GM23338 (cell line): ENCODE measurements around the gene ERLEC1. TPM values are rescaled to one million over a fixed set of nuclear protein-coding genes. Genes with fewer than 3 reads are reported as not detected.
A peak's percentile ranks its signal among the peaks of the same experiment; 100 is the strongest.

Experiments used
- ATAC-seq: fragments of 200-7000 bp; cut with Tn5 transposase; 3 replicates; pipeline ENCODE4 v1.9.1; 2020
- DNase-seq: peaks from one replicate; pipeline ENCODE4 v3.0.0-alpha.2; 2015; ENCODE audit warnings: low spot score
- H2AFZ ChIP-seq: fragments of 200-600 bp; sonication (generic); 2 replicates; pipeline ENCODE4 v1.8.0; 2016; ENCODE audit warnings: antibody characterized with exemption, mild to moderate bottlenecking, moderate library complexity
- H3F3A ChIP-seq: fragments of 200-600 bp; sonication (generic); replicated peaks from 2 replicates; pipeline ENCODE4 v1.8.0; 2017; ENCODE audit warnings: antibody characterized with exemption, mixed run types, low read depth
- H3K27ac ChIP-seq: fragments of 200-600 bp; sonication (generic); 2 replicates; pipeline ENCODE4 v1.6.1; 2016; ENCODE audit warnings: low read depth
- H3K27me3 ChIP-seq: fragments of 200-600 bp; sonication (generic); 2 replicates; pipeline ENCODE4 v1.8.0; 2016; ENCODE audit warnings: mild to moderate bottlenecking, mixed run types, moderate library complexity; ENCODE audit not compliant: insufficient read depth
- H3K36me3 ChIP-seq: fragments of 200-600 bp; sonication (generic); 2 replicates; pipeline ENCODE4 v1.8.0; 2016; ENCODE audit warnings: mild to moderate bottlenecking; ENCODE audit not compliant: insufficient read depth
- H3K4me1 ChIP-seq: fragments of 200-600 bp; sonication (generic); 2 replicates; pipeline ENCODE4 v1.8.0; 2016; ENCODE audit warnings: mild to moderate bottlenecking, moderate library complexity; ENCODE audit not compliant: insufficient read depth
- H3K4me2 ChIP-seq: fragments of 200-600 bp; sonication (generic); 2 replicates; pipeline ENCODE4 v1.7.1; 2017; ENCODE audit warnings: mixed run types
- H3K4me3 ChIP-seq: fragments of 200-600 bp; sonication (generic); 2 replicates; pipeline ENCODE4 v1.6.1; 2016; ENCODE audit warnings: mixed run types
- H3K79me2 ChIP-seq: fragments of 200-600 bp; sonication (generic); replicated peaks from 2 replicates; pipeline ENCODE4 v1.8.0; 2017; ENCODE audit warnings: mild to moderate bottlenecking; ENCODE audit not compliant: insufficient read depth
- H3K9me2 ChIP-seq: fragments of 200-600 bp; sonication (generic); 2 replicates; pipeline ENCODE4 v1.8.0; 2017; ENCODE audit not compliant: insufficient read depth
- H4K20me1 ChIP-seq: fragments of 200-600 bp; sonication (generic); replicated peaks from 2 replicates; pipeline ENCODE4 v1.8.0; 2017; ENCODE audit warnings: mild to moderate bottlenecking; ENCODE audit not compliant: insufficient read depth
- H3K27ac Mint-ChIP-seq: 2 replicates; pipeline ENCODE4 v1.8.0; 2020; ENCODE audit warnings: inconsistent platforms, mild to moderate bottlenecking, moderate library complexity, mixed read lengths
- H3K27me3 Mint-ChIP-seq: 3 replicates; pipeline ENCODE4 v1.8.0; 2022; ENCODE audit warnings: low read depth, mild to moderate bottlenecking, moderate library complexity, mixed read lengths, inconsistent platforms; ENCODE audit not compliant: insufficient read depth, poor library complexity
- H3K36me3 Mint-ChIP-seq: 3 replicates; pipeline ENCODE4 v1.8.0; 2021; ENCODE audit warnings: low read depth, mild to moderate bottlenecking, inconsistent platforms, moderate library complexity, mixed read lengths
- H3K4me1 Mint-ChIP-seq: 3 replicates; pipeline ENCODE4 v1.8.0; 2020; ENCODE audit warnings: mild to moderate bottlenecking, inconsistent platforms, mixed read lengths
- H3K4me3 Mint-ChIP-seq: 3 replicates; pipeline ENCODE4 v1.8.0; 2021; ENCODE audit warnings: moderate library complexity, mild to moderate bottlenecking, inconsistent platforms, mixed read lengths
- H3K9me3 Mint-ChIP-seq: 3 replicates; pipeline ENCODE4 v1.8.0; 2020; ENCODE audit warnings: moderate library complexity, mild to moderate bottlenecking, inconsistent platforms, mixed read lengths
- CREB1 ChIP-seq: fragments of 250-450 bp; sonication (Bioruptor Pico); IDR thresholded peaks from 2 replicates; pipeline ENCODE4 v1.5.0; 2020; ENCODE audit warnings: low read depth, mild to moderate bottlenecking, moderate library complexity
- CTCF ChIP-seq, 2 experiments: fragments of 200-600 bp in 1 of 2; sonication (generic) in 1 of 2; conservative IDR thresholded peaks; 2 replicates each; pipeline versions ENCODE4 v1.5.1 to v1.6.1; 2016 to 2017; ENCODE audit warnings: antibody characterized with exemption in 2 of 2, low read depth in 2 of 2, mild to moderate bottlenecking in 2 of 2, moderate library complexity in 1 of 2
- ETS1 ChIP-seq: IDR thresholded peaks from 2 replicates; pipeline ENCODE4 v1.6.1; 2016; ENCODE audit warnings: antibody characterized with exemption
- EZH2phosphoT487 ChIP-seq: fragments of 200-600 bp; sonication (generic); IDR thresholded peaks from one replicate; pipeline ENCODE4 v1.8.1; 2018; ENCODE audit warnings: antibody characterized with exemption; ENCODE audit not compliant: unreplicated experiment
- JUNB ChIP-seq: IDR thresholded peaks from one replicate; pipeline ENCODE4 v1.6.1; 2016; ENCODE audit warnings: antibody characterized with exemption; ENCODE audit not compliant: unreplicated experiment
- NANOG ChIP-seq: IDR thresholded peaks from 2 replicates; pipeline ENCODE4 v1.6.1; 2016; ENCODE audit warnings: antibody characterized with exemption, borderline replicate concordance
- POLR2AphosphoS5 ChIP-seq: IDR thresholded peaks from 2 replicates; pipeline ENCODE4 v1.6.1; 2016; ENCODE audit warnings: antibody characterized with exemption, low read depth
- REST ChIP-seq: IDR thresholded peaks from one replicate; pipeline ENCODE4 v1.6.1; 2018; ENCODE audit warnings: antibody characterized with exemption; ENCODE audit not compliant: unreplicated experiment
- STAT1 ChIP-seq: IDR thresholded peaks from one replicate; pipeline ENCODE4 v1.6.1; 2016; ENCODE audit warnings: antibody characterized with exemption; ENCODE audit not compliant: unreplicated experiment
- ZNF114 ChIP-seq: fragments of 250-450 bp; sonication (Bioruptor Pico); IDR thresholded peaks from 2 replicates; pipeline ENCODE4 v1.5.0; 2020; ENCODE audit warnings: mild to moderate bottlenecking, moderate library complexity
- ZNF331 ChIP-seq: fragments of 250-450 bp; sonication (Bioruptor Pico); IDR thresholded peaks from 2 replicates; pipeline ENCODE4 v1.5.0; 2020; ENCODE audit warnings: low read depth, mild to moderate bottlenecking, moderate library complexity
- ZNF462 ChIP-seq: fragments of 250-450 bp; sonication (Bioruptor Pico); IDR thresholded peaks from 2 replicates; pipeline ENCODE4 v1.5.0; 2020; ENCODE audit warnings: mild to moderate bottlenecking, moderate library complexity
- long read RNA-seq: library from polyadenylated mRNA; unstranded; transcript quantifications from one replicate; pipeline ENCODE4 v2.0.0, GENCODE V29; 2020; ENCODE audit not compliant: unreplicated experiment
- polyA plus RNA-seq: library from polyadenylated mRNA; unstranded; fragments of >200 nt; fragmentation: Nextera tagmentation; extraction: Ambion mirVana; gene quantifications from 2 replicates; pipeline ENCODE4 v1.2.1, GENCODE V29; 2016
- total RNA-seq: library from RNA; depleted of rRNA; stranded (reverse); fragments of >200 nt; shearing (Covaris generic); gene quantifications from 2 replicates; pipeline ENCODE4 v1.2.3, GENCODE V29; 2014; rRNA removed

The ERLEC1 gene
- total RNA-seq (22.7 and 35.0 TPM in 2 replicates), polyA plus RNA-seq (38.1 and 41.2 TPM in 2 replicates)
- long read RNA-seq, partial matches to known transcripts: 4 of 11 reads
- long read RNA-seq, other reads (novel, unspliced or antisense): 1 of 11 reads

GRCh38 chr2:53786705-53787613 is at the start of gene ERLEC1, which contains the start of gene ASB3:
Gene ERLEC1, plus strand, starts transcription at chr2:53787044. Its CDS starts 167 bp downstream, at chr2:53787211.
Gene ASB3, minus strand, starts transcription at chr2:53786953. Its CDS starts 21,381 bp downstream, at chr2:53765572.
- Histone ChIP-seq H3K79me2 (peaks cover 90% of the 10 kb centered on the region), H2AFZ (peak within 1 kb of the TSS; percentile 93), H3K4me1 (peaks cover 28% of the 10 kb centered on the region), H3K36me3 (no peaks in the 10 kb centered on the region), H3K27me3 (no peaks in the 10 kb centered on the region), H3K4me2 (peak within 1 kb of the TSS; percentile 99), H4K20me1 (peaks cover 11% of the 10 kb centered on the region; the same call in 1 of the 2 replicates), H3K9me2 (no peaks in the 10 kb centered on the region), H3K4me3 (peak within 1 kb of the TSS; percentile 96), H3F3A (peaks cover 5% of the 10 kb centered on the region; the same call in 1 of the 2 replicates), H3K27ac (peak within 1 kb of the TSS; percentile 99)
- Mint-ChIP-seq H3K27me3 (peaks cover 7% of the 10 kb centered on the region), H3K27ac (peak within 1 kb of the TSS; percentile 99), H3K4me3 (peak within 1 kb of the TSS; percentile 95), H3K9me3 (peaks cover 2% of the 10 kb centered on the region; the same call in 2 of the 3 replicates), H3K36me3 (peaks cover 5% of the 10 kb centered on the region), H3K4me1 (peaks cover 35% of the 10 kb centered on the region)
- peak; percentile 92 for ATAC-seq
- peak; percentile 97 for DNase-seq
- TF ChIP-seq JUNB: no peak
- no peak for TF ChIP-seq ZNF114
- peak; percentile 91 for TF ChIP-seq POLR2AphosphoS5
- TF ChIP-seq ETS1: peak; percentile 96
- TF ChIP-seq REST: peak; percentile 21
- no peak for TF ChIP-seq ZNF331
- no peak for TF ChIP-seq EZH2phosphoT487
- no peak for TF ChIP-seq STAT1
- TF ChIP-seq CTCF (conservative IDR thresholded peaks at IDR 0.05; ENCODE audit: low read depth in 2 of 2): no peak
- TF ChIP-seq CREB1 (CRISPR knock-in tag): peak; percentile 77
- TF ChIP-seq ZNF462 (CRISPR knock-in tag): no peak
- no peak for TF ChIP-seq NANOG
